HepG2 (cell line): ENCODE results near the gene PRADC1.

Experiments used
- ASH2L ChIP-seq: fragments of 300-600, 200-600 bp; sonication (generic); IDR thresholded peaks from 2 replicates; pipeline ENCODE4 v1.7.0; 2017; ENCODE audit warnings: low read depth, mild to moderate bottlenecking, moderate library complexity, mixed read lengths, low read length; ENCODE audit not compliant: insufficient read length
- THAP9 ChIP-seq: sonication (generic); formaldehyde crosslinking; IDR thresholded peaks from 2 replicates; pipeline ENCODE4; 2020; ENCODE audit warnings: missing genetic modification reagents, mild to moderate bottlenecking, borderline replicate concordance
- TSC22D2 ChIP-seq: sonication (generic); formaldehyde crosslinking; IDR thresholded peaks from 2 replicates; pipeline ENCODE4 v1.5.1; 2020; ENCODE audit warnings: missing genetic modification reagents, mild to moderate bottlenecking, borderline replicate concordance
- YY1 ChIP-seq: IDR thresholded peaks from 2 replicates; pipeline ENCODE4 v1.6.1; 2011; ENCODE audit warnings: low read length, low read depth, moderate library complexity, mild to moderate bottlenecking; ENCODE audit not compliant: insufficient read depth, insufficient replicate concordance
- ZNF281 ChIP-seq: sonication (generic); formaldehyde crosslinking; IDR thresholded peaks from 2 replicates; pipeline ENCODE4 v1.4.0; 2020; ENCODE audit warnings: missing genetic modification reagents, borderline replicate concordance

GRCh38 chr2:73187549-73187948, 45.5 kb downstream of the PRADC1 start:
- no peak for TF ChIP-seq THAP9
- no peak for TF ChIP-seq ASH2L
- TF ChIP-seq TSC22D2 (CRISPR knock-in tag), result no peak
- no peak for TF ChIP-seq YY1
- no peak for TF ChIP-seq ZNF281
